ENCODE results near the gene PLXDC2.

GRCh38 chr10:20017961-20018360, 201.7 kb downstream of the PLXDC2 start:
- TF ChIP-seq CHD4 (IDR thresholded peaks at IDR 0.05) = no peak
- no peak for TF ChIP-seq TCF12 (IDR thresholded peaks at IDR 0.05; ENCODE audit: low read depth, low read length)
- no peak for TF ChIP-seq USF2 (IDR thresholded peaks at IDR 0.05; ENCODE audit: borderline replicate concordance, low read depth, low read length)
- no peak for TF ChIP-seq POLR2A (IDR thresholded peaks at IDR 0.05; ENCODE audit: low read depth, low read length)
